HEK293 (cell line): ENCODE measurements around the gene ARHGEF26.

ENCODE experiments used
- CTCF ChIA-PET: fragments of 350-600 bp; formaldehyde crosslinking; extraction: SDS; loops from one replicate; lab custom pipeline; 2021; ENCODE audit warnings: antibody characterized with exemption; lab: Yijun Ruan, JAX
- POLR2A ChIA-PET: fragments of 300-600 bp; formaldehyde crosslinking; extraction: SDS; loops from one replicate; lab custom pipeline; 2020; ENCODE audit warnings: antibody characterized with exemption, inconsistent platforms; lab: Yijun Ruan, JAX
- H3K27ac ChIP-seq: fragments of 200-500 bp; sonication (Bioruptor generic); 2 replicates; pipeline ENCODE4 v1.5.1; 2014; ENCODE audit warnings: low read depth, low read length, control low read depth, inconsistent platforms; ENCODE audit errors: extremely low read depth
- H3K36me3 ChIP-seq, 2 experiments: fragments of 200-500 bp in 1 of 2; sonication (Bioruptor generic) in 1 of 2; 1 replicate in 1 of 2; 2 replicates in 1 of 2; pipeline ENCODE4 v1.5.1; 2014 to 2017; ENCODE audit warnings: inconsistent platforms in 2 of 2, low read length in 2 of 2; ENCODE audit not compliant: control insufficient read depth in 2 of 2, insufficient read depth in 1 of 2
- H3K4me1 ChIP-seq: fragments of 200-500 bp; sonication (Bioruptor generic); 2 replicates; pipeline ENCODE4 v1.5.1; 2014; ENCODE audit warnings: mild to moderate bottlenecking, low read length, inconsistent platforms; ENCODE audit not compliant: control insufficient read depth, insufficient read depth
- H3K4me3 ChIP-seq: 2 replicates; pipeline ENCODE4 v1.5.1; 2011; ENCODE audit warnings: low read depth, mild to moderate bottlenecking, control low read depth, low read length, moderate library complexity
- H3K9me3 ChIP-seq: fragments of 200-500 bp; sonication (Bioruptor generic); 2 replicates; pipeline ENCODE4 v1.5.1; 2014; ENCODE audit warnings: low read depth, low read length, inconsistent platforms; ENCODE audit not compliant: control insufficient read depth, insufficient read depth
- BCL11A ChIP-seq: fragments of 450-650 bp; formaldehyde crosslinking; IDR thresholded peaks from 2 replicates; pipeline ENCODE4 v1.5.1; 2016; ENCODE audit warnings: low read depth, missing biosample characterization, missing genetic modification characterization
- BCL11B ChIP-seq: fragments of 450-650 bp; formaldehyde crosslinking; IDR thresholded peaks from 2 replicates; pipeline ENCODE4 v1.5.1; 2016; ENCODE audit warnings: low read depth, missing biosample characterization, missing genetic modification characterization
- HOXD13 ChIP-seq: sonication (generic); formaldehyde crosslinking; IDR thresholded peaks from 2 replicates; pipeline ENCODE4 v1.8.0; 2022; ENCODE audit warnings: missing genetic modification reagents, borderline replicate concordance
- IKZF3 ChIP-seq: fragments of 450-650 bp; IDR thresholded peaks from 2 replicates; pipeline ENCODE4 v1.5.0; 2018; ENCODE audit warnings: missing biosample characterization, mild to moderate bottlenecking, missing genetic modification characterization, moderate library complexity
- KLF7 ChIP-seq: fragments of 450-650 bp; formaldehyde crosslinking; IDR thresholded peaks from 2 replicates; pipeline ENCODE4 v1.5.1; 2016; ENCODE audit warnings: missing biosample characterization, missing genetic modification characterization, borderline replicate concordance
- MZF1 ChIP-seq: fragments of 450-650 bp; formaldehyde crosslinking; IDR thresholded peaks from 2 replicates; pipeline ENCODE4 v1.5.1; 2017; ENCODE audit warnings: missing biosample characterization, missing genetic modification characterization, borderline replicate concordance
- PATZ1 ChIP-seq: fragments of 450-650 bp; formaldehyde crosslinking; IDR thresholded peaks from 2 replicates; pipeline ENCODE4 v1.5.1; 2016; ENCODE audit warnings: missing biosample characterization, missing genetic modification characterization
- RBAK ChIP-seq: fragments of 450-650 bp; formaldehyde crosslinking; IDR thresholded peaks from 2 replicates; pipeline ENCODE4 v1.5.1; 2016; ENCODE audit warnings: missing biosample characterization, missing genetic modification characterization
- SP3 ChIP-seq: fragments of 450-650 bp; formaldehyde crosslinking; IDR thresholded peaks from 2 replicates; pipeline ENCODE4 v1.5.1; 2016; ENCODE audit warnings: missing biosample characterization, missing genetic modification characterization
- SP7 ChIP-seq: fragments of 450-650 bp; formaldehyde crosslinking; IDR thresholded peaks from 2 replicates; pipeline ENCODE4 v1.5.1; 2016; ENCODE audit warnings: missing biosample characterization, missing genetic modification characterization
- TCF7L2 ChIP-seq: IDR thresholded peaks from 2 replicates; pipeline ENCODE4 v1.6.1; 2011; ENCODE audit warnings: low read depth, mild to moderate bottlenecking, inconsistent platforms, low read length, moderate library complexity, borderline replicate concordance
- ZNF121 ChIP-seq: fragments of 450-650 bp; formaldehyde crosslinking; IDR thresholded peaks from 2 replicates; pipeline ENCODE4 v1.5.1; 2016; ENCODE audit warnings: missing biosample characterization, missing genetic modification characterization
- ZNF132 ChIP-seq: fragments of 450-650 bp; formaldehyde crosslinking; IDR thresholded peaks from 2 replicates; pipeline ENCODE4 v1.5.1; 2017; ENCODE audit warnings: missing biosample characterization, missing genetic modification characterization, borderline replicate concordance
- ZNF19 ChIP-seq: fragments of 450-650 bp; formaldehyde crosslinking; IDR thresholded peaks from 2 replicates; pipeline ENCODE4; 2016; ENCODE audit warnings: missing biosample characterization, missing genetic modification characterization, low read depth
- ZNF24 ChIP-seq: fragments of 450-650 bp; formaldehyde crosslinking; IDR thresholded peaks from 2 replicates; pipeline ENCODE4 v1.5.1; 2016; ENCODE audit warnings: missing biosample characterization, missing genetic modification characterization
- ZNF266 ChIP-seq: fragments of 450-650 bp; formaldehyde crosslinking; IDR thresholded peaks from 2 replicates; pipeline ENCODE4 v1.5.1; 2016; ENCODE audit warnings: missing biosample characterization, missing genetic modification characterization, low read depth
- ZNF350 ChIP-seq: fragments of 450-650 bp; formaldehyde crosslinking; IDR thresholded peaks from 2 replicates; pipeline ENCODE4 v1.5.0; 2017; ENCODE audit warnings: missing biosample characterization, mild to moderate bottlenecking, missing genetic modification characterization
- ZNF501 ChIP-seq: fragments of 450-650 bp; formaldehyde crosslinking; IDR thresholded peaks from 2 replicates; pipeline ENCODE4 v1.5.1; 2016; ENCODE audit warnings: missing biosample characterization, missing genetic modification characterization
- ZNF530 ChIP-seq: fragments of 450-650 bp; formaldehyde crosslinking; IDR thresholded peaks from 2 replicates; pipeline ENCODE4 v1.5.1; 2016; ENCODE audit warnings: low read depth, missing biosample characterization, missing genetic modification characterization
- ZNF558 ChIP-seq: fragments of 450-650 bp; formaldehyde crosslinking; IDR thresholded peaks from 2 replicates; pipeline ENCODE4 v1.5.1; 2016; ENCODE audit warnings: missing biosample characterization, missing genetic modification characterization
- ZNF561 ChIP-seq: fragments of 450-650 bp; IDR thresholded peaks from 2 replicates; pipeline ENCODE4 v1.5.1; 2018; ENCODE audit warnings: missing biosample characterization, missing genetic modification characterization, borderline replicate concordance
- ZNF610 ChIP-seq: fragments of 450-650 bp; formaldehyde crosslinking; IDR thresholded peaks from 2 replicates; pipeline ENCODE4 v1.5.1; 2016; ENCODE audit warnings: missing biosample characterization, missing genetic modification characterization, borderline replicate concordance
- ZNF629 ChIP-seq: fragments of 450-650 bp; formaldehyde crosslinking; IDR thresholded peaks from 2 replicates; pipeline ENCODE4 v1.5.1; 2017; ENCODE audit warnings: missing biosample characterization, missing genetic modification characterization
- ZNF677 ChIP-seq: fragments of 450-650 bp; IDR thresholded peaks from 2 replicates; pipeline ENCODE4 v1.5.0; 2018; ENCODE audit warnings: missing biosample characterization, mild to moderate bottlenecking, missing genetic modification characterization, moderate library complexity
- ZNF791 ChIP-seq: fragments of 450-650 bp; formaldehyde crosslinking; IDR thresholded peaks from 2 replicates; pipeline ENCODE4 v1.5.1; 2016; ENCODE audit warnings: missing biosample characterization, missing genetic modification characterization
- ZSCAN5A ChIP-seq: fragments of 450-650 bp; formaldehyde crosslinking; IDR thresholded peaks from 2 replicates; pipeline ENCODE4 v1.5.1; 2016; ENCODE audit warnings: missing biosample characterization, missing genetic modification characterization
- TF ChIP-seq, protein P1 (sequence below): fragments of 450-650 bp; formaldehyde crosslinking; IDR thresholded peaks from 2 replicates; pipeline ENCODE4 v1.5.1; 2016; ENCODE audit warnings: missing biosample characterization, missing genetic modification characterization, low read depth

The ARHGEF26 gene

DNA sequence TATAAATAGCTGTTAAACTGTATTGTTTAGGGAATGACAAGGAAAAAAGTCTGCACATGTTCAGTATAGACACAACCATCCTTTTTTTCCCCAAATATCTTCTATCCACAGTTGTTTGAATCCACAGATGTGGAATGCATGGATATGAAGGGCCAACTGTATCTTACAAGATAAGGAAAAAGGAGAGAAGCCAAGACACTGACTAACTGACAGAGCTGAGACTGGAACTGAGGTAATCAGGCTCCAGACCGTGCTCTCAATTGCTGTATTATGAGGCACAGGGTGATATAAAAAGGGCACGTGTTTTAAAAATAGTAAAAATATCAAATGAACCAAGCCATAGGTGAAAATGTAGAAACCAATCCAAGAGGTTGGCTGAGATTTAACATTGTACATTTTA, 154.1 kb downstream of the ARHGEF26 start:
- H3K9me3 ChIP-seq = no peaks in the 10 kb centered on the region
- CTCF ChIA-PET = no interaction called here
- no peak for TF ChIP-seq ZNF132 (tag by site-specific recombination)
- TF ChIP-seq ZNF791 (tag by site-specific recombination) = no peak
- TF ChIP-seq ZNF350 (tag by site-specific recombination) = no peak
- TF ChIP-seq SP7 (tag by site-specific recombination) = no peak
- no peak for TF ChIP-seq BCL11B
- TF ChIP-seq KLF7 (tag by site-specific recombination) = no peak
- TF ChIP-seq ZNF19 = no peak
- no peak for TF ChIP-seq ZNF530 (tag by site-specific recombination)
- no peak for TF ChIP-seq BCL11A (tag by site-specific recombination)
- no peak for TF ChIP-seq ZNF677 (tag by site-specific recombination)
- TF ChIP-seq ZNF558 (tag by site-specific recombination) = no peak
- TF ChIP-seq, protein P1, sequence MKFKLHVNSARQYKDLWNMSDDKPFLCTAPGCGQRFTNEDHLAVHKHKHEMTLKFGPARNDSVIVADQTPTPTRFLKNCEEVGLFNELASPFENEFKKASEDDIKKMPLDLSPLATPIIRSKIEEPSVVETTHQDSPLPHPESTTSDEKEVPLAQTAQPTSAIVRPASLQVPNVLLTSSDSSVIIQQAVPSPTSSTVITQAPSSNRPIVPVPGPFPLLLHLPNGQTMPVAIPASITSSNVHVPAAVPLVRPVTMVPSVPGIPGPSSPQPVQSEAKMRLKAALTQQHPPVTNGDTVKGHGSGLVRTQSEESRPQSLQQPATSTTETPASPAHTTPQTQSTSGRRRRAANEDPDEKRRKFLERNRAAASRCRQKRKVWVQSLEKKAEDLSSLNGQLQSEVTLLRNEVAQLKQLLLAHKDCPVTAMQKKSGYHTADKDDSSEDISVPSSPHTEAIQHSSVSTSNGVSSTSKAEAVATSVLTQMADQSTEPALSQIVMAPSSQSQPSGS (tag by site-specific recombination) = no peak
- TF ChIP-seq ZNF561 (tag by site-specific recombination) = no peak
- peaks cover 31 to 76% of the 10 kb centered on the region in 2 experiments for H3K36me3 ChIP-seq
- H3K4me1 ChIP-seq = no peaks in the 10 kb centered on the region
- POLR2A ChIA-PET = no interaction called here
- H3K4me3 ChIP-seq = no peak overlapping the region
- no peak overlapping the region for H3K27ac ChIP-seq

GRCh38 chr3:154275965-154276364, 154.8 kb downstream of the ARHGEF26 start:
- peaks cover 34 to 80% of the 10 kb centered on the region in 2 experiments for H3K36me3 ChIP-seq
- TF ChIP-seq ZNF24 (tag by site-specific recombination) (no peak), TCF7L2 (no peak), ZNF266 (tag by site-specific recombination) (no peak), ZNF501 (tag by site-specific recombination) (no peak), ZNF629 (tag by site-specific recombination) (no peak), MZF1 (no peak), PATZ1 (tag by site-specific recombination) (no peak), ZNF610 (tag by site-specific recombination) (no peak), ZSCAN5A (tag by site-specific recombination) (no peak), HOXD13 (CRISPR knock-in tag) (no peak), SP3 (tag by site-specific recombination) (no peak), IKZF3 (tag by site-specific recombination) (no peak), ZNF121 (tag by site-specific recombination) (no peak), RBAK (tag by site-specific recombination) (no peak)
- TF ChIP-seq, protein P1 (tag by site-specific recombination) = no peak
- ChIA-PET POLR2A (no interaction called here), CTCF (no interaction called here)
- H3K4me1 ChIP-seq = no peaks in the 10 kb centered on the region
- no peak overlapping the region for H3K4me3 ChIP-seq
- H3K9me3 ChIP-seq = no peaks in the 10 kb centered on the region
- no peak overlapping the region for H3K27ac ChIP-seq
